Measurements from ENCODE around the gene PCBD2. TPM values are rescaled to one million over a fixed set of nuclear protein-coding genes. Genes with fewer than 3 reads are reported as not detected.

The PCBD2 gene
- total RNA-seq, 1 donor from 2014 or later: 7.6 TPM

DNA sequence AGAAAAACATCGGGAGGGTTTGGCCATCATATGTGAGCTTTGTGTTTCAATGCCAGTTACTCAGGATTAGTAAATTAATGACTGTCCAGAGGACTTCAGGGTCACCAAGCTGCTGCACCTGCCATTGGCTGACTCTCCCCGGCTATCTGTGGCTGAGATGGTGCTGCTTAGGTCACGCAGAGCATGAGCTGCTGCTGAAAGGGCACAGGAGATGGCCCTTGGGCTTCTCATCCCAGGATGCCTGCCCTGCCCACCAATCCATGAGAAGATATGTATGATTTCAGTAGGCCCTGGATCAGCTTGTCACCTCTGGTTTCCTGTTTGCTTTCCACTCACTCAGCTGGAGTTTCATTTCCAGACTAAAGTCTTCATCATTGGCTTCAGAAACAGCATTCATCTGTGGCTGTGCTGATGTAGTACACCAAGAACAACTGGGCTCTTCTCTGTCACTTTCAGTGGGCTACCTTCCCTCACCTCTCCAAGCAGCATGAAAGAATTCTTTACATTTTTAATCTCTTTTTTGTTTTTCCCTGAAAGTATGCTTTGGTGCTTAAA lies 60.4 kb downstream of the PCBD2 start:
- Histone ChIP-seq H3K27ac (no peak overlapping the region), H3K9me3 (no peaks in the 10 kb centered on the region), H3K36me3 (peaks cover 14 to 25% of the 10 kb centered on the region in 2 donors), H3K4me1 (no peaks in the 10 kb centered on the region), H3K4me3 (no peak overlapping the region), H3K27me3 (no peaks in the 10 kb centered on the region)
- intact Hi-C loops (cut with DNase I): no loop called here
- DNase-seq (ENCODE audit: low spot score in 2 of 2): no peak
- TF ChIP-seq, protein P1, sequence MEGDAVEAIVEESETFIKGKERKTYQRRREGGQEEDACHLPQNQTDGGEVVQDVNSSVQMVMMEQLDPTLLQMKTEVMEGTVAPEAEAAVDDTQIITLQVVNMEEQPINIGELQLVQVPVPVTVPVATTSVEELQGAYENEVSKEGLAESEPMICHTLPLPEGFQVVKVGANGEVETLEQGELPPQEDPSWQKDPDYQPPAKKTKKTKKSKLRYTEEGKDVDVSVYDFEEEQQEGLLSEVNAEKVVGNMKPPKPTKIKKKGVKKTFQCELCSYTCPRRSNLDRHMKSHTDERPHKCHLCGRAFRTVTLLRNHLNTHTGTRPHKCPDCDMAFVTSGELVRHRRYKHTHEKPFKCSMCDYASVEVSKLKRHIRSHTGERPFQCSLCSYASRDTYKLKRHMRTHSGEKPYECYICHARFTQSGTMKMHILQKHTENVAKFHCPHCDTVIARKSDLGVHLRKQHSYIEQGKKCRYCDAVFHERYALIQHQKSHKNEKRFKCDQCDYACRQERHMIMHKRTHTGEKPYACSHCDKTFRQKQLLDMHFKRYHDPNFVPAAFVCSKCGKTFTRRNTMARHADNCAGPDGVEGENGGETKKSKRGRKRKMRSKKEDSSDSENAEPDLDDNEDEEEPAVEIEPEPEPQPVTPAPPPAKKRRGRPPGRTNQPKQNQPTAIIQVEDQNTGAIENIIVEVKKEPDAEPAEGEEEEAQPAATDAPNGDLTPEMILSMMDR (IDR thresholded peaks at IDR 0.05): no peak

DNA sequence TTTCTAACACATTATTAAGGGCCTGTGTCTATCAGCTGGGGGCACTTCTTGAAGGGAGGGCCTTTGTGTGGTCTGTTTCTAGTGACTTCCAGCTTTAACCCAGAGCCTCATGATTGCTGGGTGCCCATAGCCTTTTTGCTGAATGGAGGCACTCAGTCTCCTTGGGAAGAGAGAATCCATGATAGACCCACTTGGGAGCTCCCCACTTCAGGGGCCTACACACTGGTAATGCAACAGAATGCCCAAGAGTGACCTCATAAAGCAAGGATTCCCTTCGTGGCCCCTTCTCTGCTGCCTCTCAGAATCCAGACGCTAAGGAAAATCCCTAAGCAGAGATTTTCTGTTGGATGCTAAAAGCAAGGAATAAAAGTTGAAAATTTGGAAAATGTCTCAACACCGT lies 62.7 kb downstream of the PCBD2 start, which contains the start of gene CATSPER3:
TSS of gene CATSPER3 (plus strand) at position 301 of the 400 bp plus-strand sequence. CDS start at position 386, 85 bp downstream.
- H3K9me3 ChIP-seq: no peaks in the 10 kb centered on the region
- no peaks in the 10 kb centered on the region for H3K27me3 ChIP-seq
- peaks cover 7 to 13% of the 10 kb centered on the region in 2 donors for H3K36me3 ChIP-seq
- H3K27ac ChIP-seq: no peak within 1 kb of the TSS
- H3K4me3 ChIP-seq: no peak within 1 kb of the TSS
- H3K4me1 ChIP-seq: no peaks in the 10 kb centered on the region
- no peak for DNase-seq (ENCODE audit: low spot score in 2 of 2)
- intact Hi-C loops (cut with DNase I): no loop called here
- TF ChIP-seq, protein P1 (IDR thresholded peaks at IDR 0.05): no peak

DNA sequence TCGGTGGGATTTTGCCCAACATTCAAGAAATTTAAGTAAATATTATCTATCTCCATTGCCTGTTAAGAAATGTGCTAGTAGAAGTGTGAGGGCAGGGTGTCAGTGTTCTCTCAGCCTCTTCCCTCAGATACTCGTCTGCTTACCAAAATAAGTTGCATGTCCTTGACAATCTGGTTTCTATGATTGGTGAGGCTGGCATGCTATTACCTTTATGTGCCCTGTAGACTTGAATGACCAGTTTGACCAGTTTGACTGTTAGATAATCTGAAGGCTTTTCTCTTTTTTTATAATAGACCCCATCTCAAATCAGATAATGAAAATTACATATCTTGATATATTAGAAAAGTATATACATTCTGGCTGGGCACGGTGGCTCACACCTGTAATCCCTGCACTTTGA lies 63.1 kb downstream of the PCBD2 start:
- no peak for DNase-seq (ENCODE audit: low spot score in 2 of 2)
- H3K36me3 ChIP-seq: peaks cover 5 to 11% of the 10 kb centered on the region in 2 donors
- H3K27me3 ChIP-seq: no peaks in the 10 kb centered on the region
- intact Hi-C loops (cut with DNase I): no loop called here
- no peaks in the 10 kb centered on the region for H3K9me3 ChIP-seq
- TF ChIP-seq, protein P1 (IDR thresholded peaks at IDR 0.05): no peak
- no peak overlapping the region for H3K27ac ChIP-seq
- no peaks in the 10 kb centered on the region for H3K4me1 ChIP-seq
- H3K4me3 ChIP-seq: no peak overlapping the region

DNA sequence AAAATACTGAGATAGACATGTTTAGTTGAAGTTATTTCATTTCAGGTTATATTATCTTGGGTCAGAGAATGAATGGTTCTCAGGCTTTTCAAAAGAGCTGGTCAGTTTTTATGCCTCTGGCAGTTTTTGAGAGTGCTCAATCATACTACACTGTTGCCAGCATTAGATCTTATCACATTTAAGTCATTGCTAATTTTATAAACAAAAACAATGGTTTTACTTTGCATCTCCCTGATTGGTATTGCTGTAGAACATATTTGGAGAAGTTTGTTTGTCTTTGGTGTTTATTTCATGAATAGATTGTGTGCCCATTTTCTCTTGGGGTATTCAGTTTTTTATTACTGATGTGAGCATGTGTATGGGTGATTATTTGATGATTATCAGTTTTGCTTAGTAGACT lies 64.2 kb downstream of the PCBD2 start:
- Histone ChIP-seq H3K27me3 (no peaks in the 10 kb centered on the region), H3K36me3 (peaks cover 4 to 11% of the 10 kb centered on the region in 2 donors), H3K4me1 (no peaks in the 10 kb centered on the region), H3K9me3 (no peaks in the 10 kb centered on the region), H3K4me3 (no peak overlapping the region), H3K27ac (no peak overlapping the region)
- intact Hi-C loops (cut with DNase I): no loop called here
- TF ChIP-seq, protein P1 (IDR thresholded peaks at IDR 0.05): no peak
- no peak for DNase-seq (ENCODE audit: low spot score in 2 of 2)

DNA sequence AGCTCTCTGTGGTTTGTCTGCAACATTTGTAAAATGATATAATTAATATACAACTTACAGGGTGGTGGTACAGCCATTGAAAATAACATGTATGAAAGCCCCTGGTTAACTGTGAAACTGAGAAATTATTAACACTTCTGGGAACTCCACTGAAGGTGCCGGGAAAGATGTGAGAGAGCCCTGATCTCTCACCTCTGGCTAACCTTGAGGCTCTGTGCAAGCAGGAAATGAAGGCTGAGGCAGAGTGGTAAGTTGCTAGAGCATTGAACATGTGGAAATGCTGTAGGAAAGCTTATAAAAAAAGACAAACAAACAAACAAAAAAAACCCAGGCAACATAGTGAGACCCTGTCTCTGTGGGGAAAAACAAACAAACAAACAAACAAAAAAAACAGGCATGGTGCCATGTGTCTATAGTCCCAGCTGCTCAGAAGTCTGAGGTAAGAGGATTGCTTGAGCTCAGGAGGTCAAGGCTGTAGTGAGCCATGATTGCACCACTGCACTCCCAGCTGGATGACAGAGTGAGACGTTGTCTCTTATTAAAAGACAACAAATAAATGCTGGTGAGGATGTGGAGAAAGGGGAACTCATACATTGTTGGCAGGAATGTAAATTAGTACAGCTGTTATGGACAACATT lies 70.3 kb downstream of the PCBD2 start:
- no peaks in the 10 kb centered on the region for H3K27me3 ChIP-seq
- H3K9me3 ChIP-seq: peaks cover 5 to 15% of the 10 kb centered on the region in 2 donors
- H3K27ac ChIP-seq: no peak overlapping the region
- no peaks in the 10 kb centered on the region for H3K4me1 ChIP-seq
- no peaks in the 10 kb centered on the region for H3K36me3 ChIP-seq
- DNase-seq (ENCODE audit: low spot score in 2 of 2): no peak
- TF ChIP-seq, protein P1 (IDR thresholded peaks at IDR 0.05): no peak
- H3K4me3 ChIP-seq: no peak overlapping the region
- intact Hi-C loops (cut with DNase I): no loop called here
